ENCODE results near the gene ABCC3.
A peak's percentile ranks its signal among the peaks of the same experiment; 100 is the strongest.

The ABCC3 gene

GRCh38 chr17:50681263-50682200, 46.9 kb downstream of the ABCC3 start:
- TF ChIP-seq CTCF (IDR thresholded peaks at IDR 0.05; ENCODE audit: control insufficient read depth, extremely low read depth, insufficient read depth), result peak; percentile 83
- no peak overlapping the region for H3K4me3 ChIP-seq (ENCODE audit: low read depth, low read length)
- DNase-seq (ENCODE audit: low read depth), result no peak

- no peak overlapping the region for H3K4me3 ChIP-seq (ENCODE audit: low read depth, low read length)
- TF ChIP-seq CTCF (IDR thresholded peaks at IDR 0.05; ENCODE audit: control insufficient read depth, extremely low read depth, insufficient read depth), result no peak
- no peak for DNase-seq (ENCODE audit: low read depth)
Measured at GRCh38 chr17:50682441-50682840, 47.8 kb downstream of the ABCC3 start.

- no peak for DNase-seq (ENCODE audit: low read depth)
- TF ChIP-seq CTCF (IDR thresholded peaks at IDR 0.05; ENCODE audit: control insufficient read depth, extremely low read depth, insufficient read depth), result no peak
- H3K4me3 ChIP-seq (ENCODE audit: low read depth, low read length), result no peak overlapping the region
Measured at GRCh38 chr17:50682938-50683337, 48.3 kb downstream of the ABCC3 start.

GRCh38 chr17:50683434-50684287, 49.0 kb downstream of the ABCC3 start:
- no peak for DNase-seq (ENCODE audit: low read depth)
- TF ChIP-seq CTCF (IDR thresholded peaks at IDR 0.05; ENCODE audit: control insufficient read depth, extremely low read depth, insufficient read depth), result no peak
- H3K4me3 ChIP-seq (ENCODE audit: low read depth, low read length), result no peak overlapping the region

- no peak for TF ChIP-seq CTCF (IDR thresholded peaks at IDR 0.05; ENCODE audit: control insufficient read depth, extremely low read depth, insufficient read depth)
- no peak for DNase-seq (ENCODE audit: low read depth)
- H3K4me3 ChIP-seq (ENCODE audit: low read depth, low read length), result no peak overlapping the region
Measured at GRCh38 chr17:50684288-50684611, 49.6 kb downstream of the ABCC3 start.

GRCh38 chr17:50684612-50685333, 50.1 kb downstream of the ABCC3 start:
- H3K4me3 ChIP-seq (ENCODE audit: low read depth, low read length), result 0 out of 2 replicates have a peak overlapping the region, but pooled peaks have one; percentile 1
- TF ChIP-seq CTCF (IDR thresholded peaks at IDR 0.05; ENCODE audit: control insufficient read depth, extremely low read depth, insufficient read depth), result no peak
- no peak for DNase-seq (ENCODE audit: low read depth)

Data from LNCaP clone FGC (cell line).